Stimulated activated CD4-positive, alpha-beta T cell treated with anti-CD3 and anti-CD28 coated beads, Interleukin-2, amount 100 ng/mL, for 4 hours (primary cell): ENCODE data around the gene SLC6A13.
"Not testable (repeated sequence)": the region's sequence is repeated elsewhere in the genome, so short reads cannot be mapped to it uniquely, and the experiment has no call there.

ENCODE experiments used
- DNase-seq: peaks from one replicate; pipeline ENCODE4 v3.0.0-alpha.2; 2020; ENCODE audit warnings: low read depth

Gene SLC6A13

GRCh38 chr12:264269-264668, 1.6 kb upstream of the SLC6A13 start:
- DNase-seq = no peak

GRCh38 chr12:263574-263973, 938 bp upstream of the SLC6A13 start:
- no peak for DNase-seq

DNA sequence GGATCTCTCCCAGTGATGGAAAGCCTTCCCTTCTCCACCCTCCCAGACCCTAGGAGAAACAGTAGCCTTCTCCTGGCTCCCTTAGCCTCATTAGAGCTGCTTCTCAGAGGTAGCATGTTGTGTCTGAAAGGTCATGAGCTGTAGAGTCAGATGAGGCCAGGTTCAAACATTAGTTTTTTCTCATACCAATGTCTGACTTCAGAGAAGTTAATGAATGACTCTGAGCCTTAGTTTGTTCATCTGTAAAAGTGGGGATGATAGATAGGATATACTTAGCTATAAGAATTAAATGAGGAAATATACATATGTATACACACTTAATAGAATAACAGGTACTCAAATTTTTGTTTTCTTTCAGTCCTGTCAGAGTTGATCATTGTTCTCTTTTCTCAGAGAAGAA, 523 bp downstream of the SLC6A13 start:
- DNase-seq = no peak

- no peak for DNase-seq
Measured at GRCh38 chr12:257521-258321, 4.9 kb downstream of the SLC6A13 start.

GRCh38 chr12:256958-257357, 5.7 kb downstream of the SLC6A13 start:
- DNase-seq = no peak

GRCh38 chr12:256225-256624, 6.4 kb downstream of the SLC6A13 start:
- no peak for DNase-seq

DNA sequence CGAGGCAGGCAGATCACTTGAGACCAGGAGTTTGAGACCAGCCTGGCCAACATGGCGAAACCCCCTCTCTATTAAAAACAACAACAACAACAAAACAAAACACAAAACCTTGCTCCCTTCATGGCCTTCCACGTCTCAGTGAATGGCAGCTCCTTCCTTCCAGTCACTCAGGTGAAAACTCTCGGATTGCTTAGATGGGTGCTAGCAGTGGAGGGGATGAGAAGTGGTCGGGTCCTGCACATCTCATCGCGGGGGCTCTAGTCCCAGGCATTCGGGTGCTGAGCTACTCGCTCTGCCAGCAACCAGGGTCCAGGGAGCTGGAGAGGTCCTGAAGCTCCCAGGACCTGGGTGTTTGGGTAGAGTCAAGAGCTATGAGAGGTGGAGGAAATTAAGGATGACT, 7.7 kb downstream of the SLC6A13 start:
- DNase-seq = no peak

DNA sequence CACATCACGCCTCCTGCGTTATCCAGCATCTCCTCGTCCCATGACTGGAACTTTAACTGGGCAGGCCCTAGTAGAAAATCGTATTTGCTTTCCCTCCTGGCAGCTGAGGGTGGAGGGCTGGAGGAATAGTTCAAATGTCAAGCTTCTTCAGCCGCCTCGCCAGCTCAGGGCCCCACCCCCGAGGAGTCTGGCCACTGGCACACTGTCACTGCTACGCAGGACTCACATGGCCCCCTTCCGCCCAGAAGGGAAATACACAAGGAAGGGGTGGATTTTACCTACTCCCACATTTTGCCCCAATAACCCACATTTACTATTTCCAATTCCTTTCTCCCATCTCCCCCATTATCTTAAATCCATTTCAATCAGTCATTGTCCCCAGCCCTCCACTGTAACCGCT, 8.6 kb downstream of the SLC6A13 start:
- DNase-seq = no peak

DNA sequence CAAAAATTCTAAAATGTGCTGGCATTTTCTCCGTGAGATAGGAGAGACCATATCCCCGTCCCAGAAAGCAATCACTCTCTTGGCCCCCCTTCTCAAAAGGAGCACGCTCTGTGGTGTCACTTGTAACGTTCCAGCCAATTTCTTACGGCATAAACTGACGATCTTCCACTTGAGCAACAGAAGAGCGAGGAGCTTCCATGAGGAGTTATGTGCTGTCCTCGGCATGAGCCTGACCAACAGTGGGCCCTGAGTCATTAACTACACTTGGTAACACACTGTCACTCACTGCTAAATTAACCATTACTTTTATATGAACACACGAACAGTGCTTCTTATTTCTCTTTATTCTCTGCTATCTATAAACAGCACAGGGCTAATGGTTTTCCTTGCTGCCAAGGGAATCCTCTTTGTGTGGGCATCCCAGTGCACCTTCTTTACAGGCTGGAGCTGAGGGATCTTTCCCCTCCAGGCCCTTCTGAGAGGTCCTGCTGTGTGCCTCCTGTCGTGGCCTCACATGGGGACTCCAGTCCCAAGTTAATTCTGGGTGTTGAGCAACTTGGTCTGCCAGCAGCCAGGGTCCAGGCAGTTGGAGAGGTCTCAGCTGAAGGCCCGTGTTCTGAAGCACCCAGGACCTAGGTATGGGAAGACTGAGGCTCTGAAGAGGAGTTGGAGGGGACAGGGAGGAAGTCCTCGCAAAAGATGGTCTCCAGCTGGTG, 9.4 kb downstream of the SLC6A13 start:
- DNase-seq = no peak

DNA sequence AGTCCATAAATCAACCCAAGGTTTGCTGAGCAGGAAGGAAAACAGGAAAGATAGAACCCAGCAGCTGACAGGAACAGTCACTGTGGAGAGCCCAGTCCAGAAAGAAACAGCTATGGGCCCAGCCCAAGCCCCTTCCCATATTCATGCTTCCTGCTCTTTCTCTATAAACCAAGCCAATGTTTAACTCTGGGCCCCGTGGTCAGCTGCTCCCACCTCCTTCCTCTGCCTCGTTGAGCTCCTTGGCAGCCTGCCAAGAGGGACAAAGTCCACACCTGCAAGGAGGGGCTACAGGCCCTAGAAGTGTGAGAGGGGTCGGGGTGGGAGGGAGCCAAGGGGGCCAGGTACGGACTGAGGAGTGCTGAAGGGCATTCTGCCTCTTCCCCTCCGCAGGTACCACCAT, 10.0 kb downstream of the SLC6A13 start:
- no peak for DNase-seq

DNA sequence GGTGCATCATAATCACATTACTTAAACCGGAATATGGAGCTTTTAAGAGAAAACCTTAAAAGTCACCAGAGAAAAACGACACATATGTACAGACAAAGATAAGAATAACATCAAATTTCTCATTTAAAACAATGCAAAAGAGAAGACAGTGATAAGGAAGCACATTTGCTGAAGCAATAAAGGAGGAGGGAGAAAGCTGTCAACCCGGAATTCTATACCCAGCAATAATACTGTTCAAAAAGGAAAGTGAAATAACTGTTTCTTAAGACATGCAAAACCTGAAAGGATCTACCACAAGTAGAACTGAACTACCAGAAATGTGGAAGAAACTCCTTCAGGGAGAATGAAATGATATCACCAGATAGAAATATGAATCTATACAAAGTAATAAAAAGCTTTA, 15.4 kb downstream of the SLC6A13 start:
- DNase-seq = no peak

- no peak for DNase-seq
Measured at GRCh38 chr12:243381-243780, 19.3 kb downstream of the SLC6A13 start.

DNA sequence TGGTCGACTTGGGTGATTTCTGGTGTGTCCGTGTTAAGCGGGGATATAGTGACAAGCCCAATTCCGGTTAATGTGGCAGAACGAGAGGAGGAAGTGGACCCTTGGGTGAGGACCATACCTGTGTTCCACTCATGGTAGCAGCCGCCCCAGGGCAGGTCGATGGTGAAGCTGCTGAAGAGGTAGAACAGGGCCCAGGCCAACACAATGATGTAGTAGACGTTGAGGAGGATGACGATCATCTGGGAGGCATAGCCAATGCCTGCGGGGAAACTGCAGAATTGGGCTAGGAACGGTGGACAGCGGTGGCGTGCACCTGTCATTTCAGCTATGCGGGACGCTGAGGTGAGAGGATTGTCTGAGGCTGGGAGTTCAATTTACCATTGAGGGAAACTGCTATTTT, 20.1 kb downstream of the SLC6A13 start:
- no peak for DNase-seq

DNA sequence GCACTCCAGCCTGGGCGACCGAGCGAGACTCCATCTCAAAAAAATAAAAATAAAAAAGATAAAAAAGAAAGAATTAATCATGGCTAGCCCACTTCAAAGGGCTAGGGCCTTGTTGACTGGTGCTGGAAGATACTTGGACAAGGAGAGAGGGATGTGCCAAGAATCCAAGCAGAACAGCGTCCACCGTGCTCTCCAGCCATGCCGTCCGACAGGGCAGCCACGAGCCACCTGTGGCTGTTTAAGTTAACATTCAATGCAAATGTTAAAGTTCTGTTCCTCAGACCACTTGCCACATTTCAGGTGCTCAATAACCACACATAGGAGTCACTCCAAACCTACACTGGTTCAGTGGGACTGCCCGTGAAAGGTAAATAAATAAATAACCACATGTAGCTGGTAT, 21.4 kb downstream of the SLC6A13 start:
- DNase-seq = no peak

DNA sequence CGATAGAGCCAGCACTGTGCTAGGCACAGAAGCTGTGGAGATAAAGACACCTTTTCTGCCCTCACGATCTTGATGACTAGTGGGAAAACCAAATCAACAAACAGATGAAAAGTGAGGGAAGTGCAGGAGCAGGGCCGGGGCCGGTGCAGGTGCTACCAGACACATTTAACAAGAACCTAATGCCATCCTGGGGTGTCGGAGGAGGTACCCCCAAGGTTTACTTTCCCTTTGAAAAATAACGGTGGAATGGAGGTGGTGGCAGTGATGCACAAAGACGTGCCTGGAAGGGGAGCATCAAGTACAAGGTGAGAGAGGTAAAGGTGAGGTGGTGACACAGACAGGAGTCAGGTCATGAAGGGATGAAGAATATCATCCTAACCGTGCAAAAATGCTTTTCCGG, 22.1 kb downstream of the SLC6A13 start:
- no peak for DNase-seq

DNA sequence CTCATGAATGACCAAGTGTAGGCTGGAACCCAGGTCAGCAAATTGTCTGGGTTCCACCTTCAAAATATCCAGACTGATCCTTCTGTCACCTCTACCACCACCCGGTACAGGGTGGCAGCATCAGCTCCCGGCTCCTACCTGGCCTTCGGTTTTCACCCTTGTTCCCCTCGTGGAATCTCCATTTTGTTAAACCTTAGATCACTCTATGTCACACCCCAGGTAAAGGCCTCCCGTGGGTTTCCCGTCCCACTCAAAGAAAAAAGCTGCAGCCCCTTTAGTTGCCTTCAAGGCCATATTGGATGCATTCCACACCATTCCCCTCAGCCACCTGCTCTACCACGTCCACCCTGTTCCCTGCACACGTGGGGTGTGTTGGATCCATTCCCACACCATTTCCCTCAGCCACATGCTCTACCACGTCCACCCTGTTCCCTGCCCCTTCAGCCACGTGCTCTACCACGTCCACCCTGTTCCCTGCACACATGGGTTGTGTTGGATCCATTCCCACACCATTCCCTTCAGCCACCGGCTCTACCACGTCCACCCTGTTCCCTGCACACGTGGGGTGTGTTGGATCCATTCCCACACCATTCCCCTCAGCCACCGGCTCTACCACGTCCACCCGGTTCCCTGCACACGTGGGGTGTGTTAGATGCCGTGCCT, 23.8 kb downstream of the SLC6A13 start:
- no peak for DNase-seq

GRCh38 chr12:238116-238515, 24.5 kb downstream of the SLC6A13 start:
- DNase-seq = no peak

GRCh38 chr12:237026-237815, 25.4 kb downstream of the SLC6A13 start:
- DNase-seq = no peak

DNA sequence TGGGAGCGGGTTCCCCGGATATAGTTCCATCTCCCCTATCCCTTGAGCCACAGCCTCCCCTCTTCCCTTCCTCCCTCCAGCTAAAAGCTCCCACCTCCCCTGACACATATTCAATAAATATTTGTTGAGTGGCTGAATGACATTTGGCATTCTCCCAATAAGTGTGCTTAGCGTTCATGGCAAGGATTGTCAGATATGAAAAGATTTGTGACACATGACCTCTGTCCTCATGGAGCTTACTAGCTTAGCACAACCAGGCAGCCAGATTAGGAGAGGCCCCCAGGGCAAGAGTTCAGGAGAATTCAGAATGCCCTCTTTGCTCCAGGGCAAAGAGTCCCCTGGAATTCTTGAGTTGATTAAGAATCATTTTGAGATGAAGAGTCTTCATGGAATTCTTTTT, 26.2 kb downstream of the SLC6A13 start:
- no peak for DNase-seq

DNA sequence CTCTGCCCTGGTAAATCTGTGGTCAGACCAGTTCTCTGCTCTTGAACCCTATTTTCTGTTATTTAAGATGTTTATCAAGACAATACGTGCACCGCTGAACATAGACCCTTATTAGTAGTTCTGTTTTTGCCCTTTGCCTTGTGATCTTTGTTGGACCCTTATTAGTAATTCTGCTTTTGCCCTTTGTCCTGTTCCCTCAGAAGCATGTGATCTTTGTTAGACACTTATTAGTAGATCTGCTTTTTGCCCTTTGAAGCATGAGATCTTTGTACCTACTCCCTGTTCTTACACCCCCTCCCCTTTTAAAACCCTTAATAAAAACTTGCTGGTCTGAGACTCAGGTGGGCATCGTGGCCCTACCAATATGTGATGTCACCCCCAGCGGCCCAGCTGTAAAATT, 26.7 kb downstream of the SLC6A13 start:
- DNase-seq = not testable (repeated sequence)

DNA sequence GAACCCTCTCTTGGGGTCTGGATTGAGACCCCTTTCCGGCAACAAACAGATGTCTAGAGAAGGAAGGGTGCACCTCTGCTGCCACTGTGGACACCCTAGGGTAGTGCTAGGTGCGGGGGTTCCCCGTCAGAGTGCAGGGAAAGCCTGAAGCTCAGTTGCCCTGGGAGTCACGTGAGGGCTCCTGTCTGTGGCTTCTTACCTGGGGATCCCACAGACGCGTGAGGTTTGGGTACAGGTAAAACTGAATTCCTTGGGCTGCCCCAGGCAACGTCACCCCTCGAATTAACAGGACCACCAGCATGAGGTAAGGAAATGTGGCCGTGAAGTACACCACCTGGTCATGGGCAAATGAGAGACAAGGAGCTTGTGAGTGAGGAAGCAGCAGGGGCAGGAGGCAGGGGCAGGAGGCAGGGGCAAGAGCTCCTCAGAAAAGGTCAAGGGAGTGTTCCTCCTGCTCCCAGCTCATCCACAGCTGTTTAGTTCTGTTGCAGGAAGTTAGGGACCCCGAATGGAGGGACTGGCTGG, 27.7 kb downstream of the SLC6A13 start:
- no peak for DNase-seq

DNA sequence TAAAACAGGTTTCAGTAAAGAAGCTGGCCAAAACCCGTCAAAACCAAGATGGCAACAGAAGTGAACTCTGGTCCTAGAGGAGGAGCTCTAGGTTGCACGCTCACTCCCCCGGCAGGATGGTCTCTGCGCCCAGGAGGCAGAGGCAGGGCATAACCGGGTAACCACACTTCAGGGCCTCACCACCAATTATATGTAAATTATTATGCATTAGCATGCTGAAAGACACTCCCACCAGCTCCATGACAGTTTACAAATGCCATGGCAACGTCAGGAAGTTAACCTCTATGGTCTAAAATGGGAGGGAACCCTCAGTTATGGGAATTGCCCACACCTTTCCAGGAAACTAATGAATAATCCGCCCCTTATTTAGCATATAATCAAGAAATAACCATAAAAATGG, 28.6 kb downstream of the SLC6A13 start:
- no peak for DNase-seq
